Esophagus squamous epithelium (tissue), 5 donors: Measurements from ENCODE around the gene ASF1A. TPM values are rescaled to one million over a fixed set of nuclear protein-coding genes. Genes with fewer than 3 reads are reported as not detected.
A peak's percentile ranks its signal among the peaks of the same experiment; 100 is the strongest.

Experiments
- DNase-seq: peaks from one replicate; lab custom pipeline; 2025; lab: John Stamatoyannopoulos, UW
- H3K27ac ChIP-seq, 4 donors: fragments of 200-600 bp; sonication (generic); one replicate each; pipeline ENCODE4 v1.5.1; 2016 to 2019; ENCODE audit warnings: mild to moderate bottlenecking in 1 of 4
- H3K27me3 ChIP-seq, 4 donors: fragments of 200-600 bp; sonication (generic); 1 replicate in 3 of 4; 2 replicates in 1 of 4; pipeline versions ENCODE4 v1.5.1 to v1.6.0; 2017 to 2021; ENCODE audit warnings: antibody characterized with exemption in 1 of 4
- H3K36me3 ChIP-seq, 3 donors: fragments of 200-600 bp; sonication (generic); one replicate each; pipeline ENCODE4 v1.5.1; 2016 to 2019
- H3K4me1 ChIP-seq, 3 donors: fragments of 200-600 bp; sonication (generic); one replicate each; pipeline ENCODE4 v1.5.1; 2017 to 2019
- H3K4me3 ChIP-seq, 4 donors: fragments of 200-600 bp; sonication (generic); 1 replicate in 3 of 4; 2 replicates in 1 of 4; pipeline ENCODE4 v1.5.1; 2016 to 2019; ENCODE audit warnings: mild to moderate bottlenecking in 2 of 4, moderate library complexity in 1 of 4
- H3K9me3 ChIP-seq, 3 donors: fragments of 200-600 bp; sonication (generic); one replicate each; pipeline ENCODE4 v1.5.1; 2016 to 2019
- POLR2A ChIP-seq, 4 donors: fragments of 450-650 bp; IDR thresholded peaks; one replicate each; pipeline ENCODE4 v1.6.1; 2017; ENCODE audit warnings: antibody characterized with exemption in 4 of 4, mild to moderate bottlenecking in 4 of 4, moderate library complexity in 3 of 4
- WGBS, 2 donors: methylation state at CpG; one replicate each; pipeline ENCODE4 v1.1.5; 2018; 5-methylcytosine and 5-hydroxymethylcytosine counted together
- intact Hi-C: fragments of 100-400 bp; cut with DNase I; formaldehyde crosslinking; loops from one replicate; pipeline ENCODE4 v1.15.0; 2022
- total RNA-seq, 4 donors: library from RNA; depleted of rRNA; stranded (reverse); fragments of >200 nt; gene quantifications; one replicate each; pipeline ENCODE4 v1.1.0, GENCODE V29; 2016
- TF ChIP-seq, protein P1 (sequence below), 6 experiments: fragments of 450-650 bp in 4 of 6; fragments of 200-600 bp in 2 of 6; sonication (generic) in 2 of 6; IDR thresholded peaks; one replicate each; pipeline ENCODE4 v1.5.1; 2016 to 2019; ENCODE audit warnings: antibody characterized with exemption in 6 of 6, mild to moderate bottlenecking in 4 of 6, moderate library complexity in 4 of 6
- donor health status: DM: yes; HTN: yes; CAD: no.

ASF1A gene
- total RNA-seq, 4 donors from 2014 or later, result 10.0 to 16.5 (median 11.9) TPM

DNA sequence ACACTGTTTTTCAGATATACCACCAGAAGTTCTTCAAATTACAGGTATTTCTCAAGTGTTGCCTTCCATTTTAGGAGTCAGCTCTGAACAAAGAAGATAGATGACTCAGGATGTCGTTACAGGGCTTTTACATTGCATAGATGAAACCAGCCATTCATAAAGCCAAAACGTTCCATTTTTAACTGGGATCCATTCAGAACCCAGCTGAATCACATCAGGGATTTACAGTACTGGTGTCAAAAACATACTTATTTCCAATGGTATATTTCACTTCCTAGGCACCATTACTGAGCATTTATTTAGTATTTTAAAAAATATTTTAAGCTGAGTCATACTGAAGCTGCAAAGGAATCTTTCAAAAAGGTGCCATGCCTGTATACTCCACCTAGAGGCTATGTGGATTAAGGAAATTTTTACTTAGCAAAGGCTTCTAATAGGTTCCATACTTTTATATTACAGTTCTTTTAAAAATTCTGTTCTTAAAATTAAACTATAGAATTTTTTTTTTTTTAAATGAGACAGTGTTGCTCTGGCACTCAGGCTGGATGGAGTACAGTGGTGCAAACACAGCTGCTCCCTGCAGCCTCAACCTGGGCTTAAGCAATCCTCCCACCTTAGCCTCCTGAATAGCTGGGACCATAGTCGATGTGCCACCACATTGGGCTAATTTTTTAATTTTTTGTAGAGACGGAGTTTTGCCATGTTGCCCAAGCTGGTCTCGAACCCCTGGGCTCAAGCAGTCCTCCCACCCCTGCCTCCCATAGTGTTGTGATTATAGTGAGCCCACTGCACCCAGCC lies 2.6 kb downstream of the ASF1A start:
- peaks cover 0 to 26% (median 0%) of the 10 kb centered on the region in 3 donors for H3K36me3 ChIP-seq
- no peak for DNase-seq
- H3K4me3 ChIP-seq, result peak overlapping the region in 1 of 4 donors; percentile 16
- WGBS, 2 donors, result 59 to 61% methylated on average over 5 of the region's 5 CpGs
- H3K4me1 ChIP-seq, result peaks cover 0 to 63% (median 11%) of the 10 kb centered on the region in 3 donors
- intact Hi-C loops, result no loop called here
- peak overlapping the region in 3 of 4 donors; percentile 96 to 98 (median 97) for H3K27ac ChIP-seq
- no peaks in the 10 kb centered on the region for H3K9me3 ChIP-seq
- TF ChIP-seq, protein P1, sequence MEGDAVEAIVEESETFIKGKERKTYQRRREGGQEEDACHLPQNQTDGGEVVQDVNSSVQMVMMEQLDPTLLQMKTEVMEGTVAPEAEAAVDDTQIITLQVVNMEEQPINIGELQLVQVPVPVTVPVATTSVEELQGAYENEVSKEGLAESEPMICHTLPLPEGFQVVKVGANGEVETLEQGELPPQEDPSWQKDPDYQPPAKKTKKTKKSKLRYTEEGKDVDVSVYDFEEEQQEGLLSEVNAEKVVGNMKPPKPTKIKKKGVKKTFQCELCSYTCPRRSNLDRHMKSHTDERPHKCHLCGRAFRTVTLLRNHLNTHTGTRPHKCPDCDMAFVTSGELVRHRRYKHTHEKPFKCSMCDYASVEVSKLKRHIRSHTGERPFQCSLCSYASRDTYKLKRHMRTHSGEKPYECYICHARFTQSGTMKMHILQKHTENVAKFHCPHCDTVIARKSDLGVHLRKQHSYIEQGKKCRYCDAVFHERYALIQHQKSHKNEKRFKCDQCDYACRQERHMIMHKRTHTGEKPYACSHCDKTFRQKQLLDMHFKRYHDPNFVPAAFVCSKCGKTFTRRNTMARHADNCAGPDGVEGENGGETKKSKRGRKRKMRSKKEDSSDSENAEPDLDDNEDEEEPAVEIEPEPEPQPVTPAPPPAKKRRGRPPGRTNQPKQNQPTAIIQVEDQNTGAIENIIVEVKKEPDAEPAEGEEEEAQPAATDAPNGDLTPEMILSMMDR (IDR thresholded peaks at IDR 0.05), result peak in 5 of 6 experiments; percentile 6 to 61 (median 38)
- TF ChIP-seq POLR2A (IDR thresholded peaks at IDR 0.05), result no peak
- H3K27me3 ChIP-seq, result no peaks in the 10 kb centered on the region

DNA sequence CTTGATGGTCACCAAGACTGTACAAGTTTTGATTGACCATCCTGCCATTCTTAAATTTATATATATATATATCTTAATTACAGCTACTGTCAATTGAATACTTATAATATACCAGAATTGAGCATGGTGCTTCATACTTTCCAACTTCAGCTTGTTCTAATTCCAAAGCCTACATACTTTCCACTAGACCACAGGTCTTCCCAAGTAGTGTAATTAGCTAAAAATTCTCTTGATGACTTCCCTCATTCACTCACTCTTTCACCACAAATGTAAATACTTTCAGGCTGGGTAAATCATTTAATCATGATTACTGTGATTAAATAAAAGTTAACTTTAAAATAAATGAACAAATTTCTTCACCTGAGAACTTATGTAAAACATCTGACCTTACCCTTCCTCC lies 3.4 kb downstream of the ASF1A start:
- intact Hi-C loops, result no loop called here
- no peak overlapping the region for H3K4me3 ChIP-seq
- peak overlapping the region in 1 of 4 donors; percentile 97 for H3K27ac ChIP-seq
- H3K4me1 ChIP-seq, result peaks cover 0 to 59% (median 6%) of the 10 kb centered on the region in 3 donors
- H3K9me3 ChIP-seq, result no peaks in the 10 kb centered on the region
- TF ChIP-seq POLR2A (IDR thresholded peaks at IDR 0.05), result no peak
- TF ChIP-seq, protein P1 (IDR thresholded peaks at IDR 0.05), result no peak
- H3K36me3 ChIP-seq, result peaks cover 0 to 33% (median 0%) of the 10 kb centered on the region in 3 donors
- no peaks in the 10 kb centered on the region for H3K27me3 ChIP-seq
- DNase-seq, result no peak

DNA sequence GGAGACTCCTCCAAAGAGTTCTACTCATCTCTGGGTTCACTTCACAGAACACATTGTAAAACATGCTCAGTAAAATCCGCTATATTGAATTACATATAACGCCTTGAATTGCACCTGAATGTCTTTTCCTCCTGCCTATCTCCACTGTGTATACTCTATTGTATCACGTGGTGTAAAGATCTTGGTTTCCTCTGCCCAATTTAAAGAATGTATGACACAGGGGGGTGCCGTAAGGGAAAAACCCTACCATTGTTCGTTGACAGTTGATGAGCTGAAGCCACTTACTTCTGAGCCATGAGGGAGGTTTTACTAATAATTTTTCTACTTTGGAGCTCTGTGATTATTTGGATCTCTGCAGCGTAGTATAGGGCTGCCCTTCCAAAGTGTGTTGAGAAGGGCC lies 6.0 kb downstream of the ASF1A start:
- intact Hi-C loops, result no loop called here

DNA sequence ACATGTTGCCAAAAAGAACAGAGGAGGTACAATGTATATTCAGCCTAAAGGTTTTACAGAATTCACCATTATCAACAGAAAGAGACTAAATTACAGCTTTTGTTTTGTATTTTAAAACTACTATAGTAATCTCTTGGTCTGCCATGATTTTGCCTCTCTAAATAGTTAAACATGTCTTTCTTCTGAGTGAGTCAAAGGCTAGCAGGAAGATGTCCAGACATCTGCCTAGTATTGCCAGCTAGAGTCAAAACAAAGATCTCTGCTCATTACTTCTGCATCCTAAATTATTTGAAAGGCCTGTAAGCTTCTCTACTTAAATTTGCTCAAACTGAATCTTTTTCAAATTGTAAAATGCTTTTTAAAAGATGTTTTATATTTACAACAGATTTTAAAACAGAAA lies 8.8 kb downstream of the ASF1A start:
- Histone ChIP-seq H3K4me1 (peaks cover 0 to 60% (median 8%) of the 10 kb centered on the region in 3 donors), H3K27ac (no peak overlapping the region), H3K4me3 (no peak overlapping the region), H3K9me3 (no peaks in the 10 kb centered on the region), H3K27me3 (no peaks in the 10 kb centered on the region), H3K36me3 (peaks cover 0 to 78% (median 0%) of the 10 kb centered on the region in 3 donors)
- intact Hi-C loops, result no loop called here
- DNase-seq, result no peak
- TF ChIP-seq, protein P1 (IDR thresholded peaks at IDR 0.05), result no peak
- no peak for TF ChIP-seq POLR2A (IDR thresholded peaks at IDR 0.05)

More for the DNA sequence above, 6.0 kb downstream of the ASF1A start:
- Histone ChIP-seq H3K9me3 (no peaks in the 10 kb centered on the region), H3K27me3 (no peaks in the 10 kb centered on the region), H3K4me3 (no peak overlapping the region), H3K4me1 (peaks cover 0 to 69% (median 11%) of the 10 kb centered on the region in 3 donors), H3K36me3 (peaks cover 0 to 50% (median 0%) of the 10 kb centered on the region in 3 donors), H3K27ac (no peak overlapping the region)
- TF ChIP-seq POLR2A (IDR thresholded peaks at IDR 0.05), result no peak
- TF ChIP-seq, protein P1 (IDR thresholded peaks at IDR 0.05), result no peak
- no peak for DNase-seq
- WGBS, 2 donors, result 76 to 81% methylated on average over 6 of the region's 6 CpGs

DNA sequence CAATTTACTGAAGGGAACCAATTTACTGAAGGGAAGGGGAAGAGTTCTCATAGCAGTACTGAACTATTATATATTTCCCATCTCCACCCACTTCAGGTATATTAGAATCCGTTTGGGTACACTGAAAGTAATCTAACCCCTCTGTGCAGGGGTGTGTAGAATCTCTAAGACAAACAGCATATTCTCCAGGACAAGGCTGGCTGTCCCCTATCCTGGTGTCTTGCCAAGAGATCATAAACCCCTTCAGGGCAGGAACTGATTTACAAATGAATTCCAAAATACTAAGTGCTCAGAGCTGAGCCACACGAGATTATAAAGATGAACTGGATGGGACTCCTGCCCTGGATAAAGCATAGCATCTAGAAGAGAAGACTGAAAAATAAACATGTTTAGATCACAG lies 9.2 kb downstream of the ASF1A start:
- H3K9me3 ChIP-seq, result no peaks in the 10 kb centered on the region
- H3K36me3 ChIP-seq, result peaks cover 0 to 80% (median 0%) of the 10 kb centered on the region in 3 donors
- TF ChIP-seq, protein P1 (IDR thresholded peaks at IDR 0.05), result no peak
- no peak for TF ChIP-seq POLR2A (IDR thresholded peaks at IDR 0.05)

More for the DNA sequence above, 9.2 kb downstream of the ASF1A start:
- intact Hi-C loops, result no loop called here
- no peak for DNase-seq
- H3K27me3 ChIP-seq, result no peaks in the 10 kb centered on the region
- H3K4me1 ChIP-seq, result peaks cover 0 to 57% (median 8%) of the 10 kb centered on the region in 3 donors
- no peak overlapping the region for H3K4me3 ChIP-seq
- 32 to 33% methylated on average over 2 of the region's 2 CpGs for WGBS, 2 donors
- H3K27ac ChIP-seq, result no peak overlapping the region
